ENCODE measurements around the gene NUPR2. TPM values are rescaled to one million over a fixed set of nuclear protein-coding genes. Genes with fewer than 3 reads are reported as not detected.

Gene NUPR2
- total and polyA plus RNA-seq, 9 of the 15 experiments (the other 6 are each of a cell fraction or from before 2014, with no cell fraction given): not detected

- H3K4me3 ChIP-seq: no peak overlapping the region
- ChIA-PET CTCF (ENCODE audit: low intra/inter-chr PET ratio) (no interaction called here), POLR2A (interaction anchor here (0.8 to 3.7 kb wide), 2 partner anchors 9 to 46 kb away, joined by 3 to 12 read pairs; partner anchors contain the start of gene CHCHD2)
- in situ Hi-C loops (cut with MboI) (no loop called here), intact Hi-C loops (cut with micrococcal nuclease) (no loop called here)
- H3K27ac ChIP-seq (ENCODE audit: extremely low read depth, low read depth, low read length): no peak overlapping the region; the same call in 2 of the 3 replicates
- 35% methylated on average over 5 of the region's 5 CpGs for WGBS (ENCODE audit: insufficient coverage, low coverage, missing lambda C conversion rate)
- no peak overlapping the region; a peak in 1 of 4 replicates for H3K9ac ChIP-seq (ENCODE audit: insufficient read depth in 1 of 2, low read depth in 2 of 2, low read length in 2 of 2)
- no peaks in the 10 kb centered on the region for H4K20me1 ChIP-seq (replicated peaks; ENCODE audit: control insufficient read depth, insufficient read depth, low read length)
- FAIRE-seq (no peak), DNase-seq (ENCODE audit: extremely low read depth in 1 of 4, low spot score in 3 of 4) (peak in 3 of 4 experiments; percentile 39 to 52 (median 43)), ATAC-seq (peak; percentile 13)
- H3K79me2 ChIP-seq (ENCODE audit: control insufficient read depth, insufficient read depth, low read length): peaks cover 3% of the 10 kb centered on the region; the same call in 1 of the 3 replicates
- H3K36me3 ChIP-seq (ENCODE audit: control insufficient read depth, insufficient read depth, low read length): peaks cover 36% of the 10 kb centered on the region
- H3K4me2 ChIP-seq (ENCODE audit: insufficient read depth, low read length): no peak overlapping the region
- no peaks in the 10 kb centered on the region; a peak in 1 of 5 replicates for H3K4me1 ChIP-seq (replicated peaks in 1 of 2; ENCODE audit: control insufficient read depth in 2 of 2, insufficient read depth in 2 of 2, low read length in 2 of 2)
- no peaks in the 10 kb centered on the region for H3K9me1 ChIP-seq (ENCODE audit: control insufficient read depth, insufficient read depth, low read length)
- no TSS peak for BruUV-seq (replicated peaks)
- H3K27me3 ChIP-seq (ENCODE audit: control insufficient read depth in 2 of 2, insufficient read depth in 2 of 2, low read length in 2 of 2): no peaks in the 10 kb centered on the region
- no peak overlapping the region for H2AFZ ChIP-seq (ENCODE audit: low read depth, low read length)
- H3K9me3 ChIP-seq (replicated peaks; ENCODE audit: control insufficient read depth, insufficient read depth, low read depth, low read length): no peaks in the 10 kb centered on the region
- TF ChIP-seq ZNF444 (CRISPR knock-in tag; IDR thresholded peaks at IDR 0.05): no peak
- no peak for TF ChIP-seq ZNF197 (CRISPR knock-in tag; IDR thresholded peaks at IDR 0.05; ENCODE audit: low read depth)
- peak; percentile 47; the same call in 1 of the 2 replicates for TF ChIP-seq HMBOX1 (IDR thresholded peaks at IDR 0.05)
- TF ChIP-seq KDM1A (IDR thresholded peaks at IDR 0.05): peak in 1 of 2 experiments; percentile 16; a peak in 1 of 4 replicates
- TF ChIP-seq EGR1 (conservative IDR thresholded peaks at IDR 0.05): peak; percentile 72
- TF ChIP-seq OTX1 (CRISPR knock-in tag; IDR thresholded peaks at IDR 0.05): no peak
- no peak for TF ChIP-seq PPARD (CRISPR knock-in tag; IDR thresholded peaks at IDR 0.05)
- TF ChIP-seq DPF2 (IDR thresholded peaks at IDR 0.05): no peak
- no peak for TF ChIP-seq NR4A1 (CRISPR knock-in tag; IDR thresholded peaks at IDR 0.05)
- TF ChIP-seq NR4A1 (tag; IDR thresholded peaks at IDR 0.05): no peak
- TF ChIP-seq TEAD4 (IDR thresholded peaks at IDR 0.05; ENCODE audit: low read length): peak; percentile 63
- TF ChIP-seq TEAD4 (CRISPR knock-in tag; IDR thresholded peaks at IDR 0.05; ENCODE audit: borderline replicate concordance): no peak
- no peak for TF ChIP-seq TOE1 (IDR thresholded peaks at IDR 0.05; ENCODE audit: borderline replicate concordance)
- TF ChIP-seq TOE1 (CRISPR knock-in tag; IDR thresholded peaks at IDR 0.05; ENCODE audit: borderline replicate concordance, low read depth): no peak
- no peak for TF ChIP-seq ZNF436 (CRISPR knock-in tag; IDR thresholded peaks at IDR 0.05)
- TF ChIP-seq SPI1 (IDR thresholded peaks at IDR 0.05; ENCODE audit: borderline replicate concordance, low read depth, low read length): peak; percentile 57
- TF ChIP-seq PTRF (tag; IDR thresholded peaks at IDR 0.05): no peak
- TF ChIP-seq ZNF140 (CRISPR knock-in tag; IDR thresholded peaks at IDR 0.05): no peak
- no peak for TF ChIP-seq ASH1L (IDR thresholded peaks at IDR 0.05; ENCODE audit: borderline replicate concordance, low read depth, partially characterized antibody)
- TF ChIP-seq TFAP4 (CRISPR knock-in tag; IDR thresholded peaks at IDR 0.05; ENCODE audit: borderline replicate concordance): peak; percentile 54; the same call in 1 of the 2 replicates
- TF ChIP-seq STAT5A (IDR thresholded peaks at IDR 0.05; ENCODE audit: borderline replicate concordance, low read length): 0 out of 2 replicates have a peak, but pooled peaks have one; percentile 33
- TF ChIP-seq NONO (IDR thresholded peaks at IDR 0.05; ENCODE audit: low read depth in 2 of 2, low read length in 1 of 2): no peak
- no peak for TF ChIP-seq LEF1 (IDR thresholded peaks at IDR 0.05)
These were observed 18.5 kb downstream of the NUPR2 start for GRCh38 chr7:56097700-56098099.
